Uterus (tissue), 4 donors: ENCODE data around the gene ZFYVE28. TPM values are rescaled to one million over a fixed set of nuclear protein-coding genes. Genes with fewer than 3 reads are reported as not detected.

Experiments
- DNase-seq, 2 donors: peaks; one replicate each; pipeline ENCODE4 v3.0.0-alpha.2; 2019 to 2020
- H3K27ac ChIP-seq, 2 donors: fragments of 200-600 bp; sonication (generic); 1 replicate in 1 of 2; 2 replicates in 1 of 2; pipeline ENCODE4 v1.5.1; 2016 to 2018
- H3K27me3 ChIP-seq, 2 donors: fragments of 200-600 bp; sonication (generic); one replicate each; pipeline ENCODE4 v1.5.1; 2018 to 2019; ENCODE audit warnings: control low read depth in 1 of 2
- H3K36me3 ChIP-seq, 2 donors: fragments of 200-600 bp; sonication (generic); one replicate each; pipeline ENCODE4 v1.5.1; 2019; ENCODE audit warnings: control low read depth in 1 of 2
- H3K4me1 ChIP-seq, 2 donors: fragments of 200-600 bp; sonication (generic); one replicate each; pipeline ENCODE4 v1.5.1; 2018 to 2019; ENCODE audit warnings: control low read depth in 1 of 2
- H3K4me3 ChIP-seq, 2 donors: fragments of 200-600 bp; sonication (generic); 1 replicate in 1 of 2; 2 replicates in 1 of 2; pipeline ENCODE4 v1.5.1; 2018 to 2019; ENCODE audit warnings: mild to moderate bottlenecking in 1 of 2
- H3K9me3 ChIP-seq, 2 donors: fragments of 200-600 bp; sonication (generic); one replicate each; pipeline ENCODE4 v1.5.1; 2019; ENCODE audit warnings: control low read depth in 1 of 2
- POLR2A ChIP-seq, 2 donors: fragments of 450-650 bp; IDR thresholded peaks; one replicate each; pipeline ENCODE4 v1.6.1; 2016; ENCODE audit warnings: antibody characterized with exemption in 2 of 2, mild to moderate bottlenecking in 1 of 2, moderate library complexity in 1 of 2
- intact Hi-C: fragments of 100-400 bp; cut with DNase I; formaldehyde crosslinking; loops from one replicate; pipeline ENCODE4 v1.15.1; 2023; ENCODE audit warnings: low total_unique reads
- total RNA-seq, 4 donors: library from RNA; depleted of rRNA in 3 of 4; stranded (reverse); fragments of >200 nt in 3 of 4; gene quantifications; one replicate each; pipeline versions ENCODE4 v1.1.0 to v1.2.4, GENCODE V29; 2014 to 2023
- TF ChIP-seq, protein P1 (sequence below), 4 experiments: fragments of 200-600 bp in 2 of 4; fragments of 450-650 bp in 2 of 4; sonication (generic) in 2 of 4; IDR thresholded peaks; one replicate each; pipeline ENCODE4 v1.5.1; 2016 to 2019; ENCODE audit warnings: antibody characterized with exemption in 4 of 4, mild to moderate bottlenecking in 2 of 4, moderate library complexity in 1 of 4
- donor health status: DM: yes; HTN: yes; CAD: no.

The ZFYVE28 gene
- total RNA-seq, 4 donors from 2014 or later, result 5.4 to 16.7 (median 13.4) TPM

DNA sequence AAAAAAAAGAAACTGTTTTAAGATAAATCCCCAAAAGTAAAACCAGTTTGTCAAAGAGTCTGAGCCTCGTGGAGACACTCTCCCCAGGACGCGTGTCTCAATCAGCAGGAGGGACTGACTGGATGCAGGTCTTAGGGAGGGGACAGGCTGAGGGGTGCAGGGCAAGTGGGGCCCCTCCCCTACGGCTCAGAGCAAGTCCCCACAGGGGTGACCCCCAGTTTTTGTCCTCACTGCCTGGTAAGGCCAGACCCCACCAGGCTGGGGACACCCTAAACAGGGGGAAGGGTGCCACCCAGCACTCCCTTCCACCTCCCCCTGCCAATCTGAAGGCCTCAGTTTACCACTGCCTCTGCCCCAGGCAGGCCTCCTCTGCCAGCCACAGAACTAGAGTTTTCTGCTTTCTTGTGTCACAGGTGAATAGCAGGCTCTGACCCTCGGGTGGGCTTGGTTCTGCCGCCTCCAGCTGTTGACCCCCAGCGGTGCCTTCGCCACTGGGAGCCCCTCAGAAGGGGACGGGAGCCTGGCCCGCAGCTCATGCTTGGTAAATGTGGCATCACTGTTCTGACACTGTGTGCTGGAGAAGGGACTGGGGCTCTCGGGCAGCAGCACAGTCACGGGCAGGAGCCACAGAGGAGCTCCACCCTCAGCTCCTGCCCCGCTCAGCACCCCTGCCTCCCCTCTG, 86.8 kb downstream of the ZFYVE28 start:
- Histone ChIP-seq H3K9me3 (peaks cover 0 to 10% of the 10 kb centered on the region in 2 donors), H3K36me3 (no peaks in the 10 kb centered on the region), H3K4me1 (no peaks in the 10 kb centered on the region), H3K4me3 (no peak overlapping the region), H3K27me3 (no peaks in the 10 kb centered on the region), H3K27ac (no peak overlapping the region)
- no peak for DNase-seq
- TF ChIP-seq POLR2A (IDR thresholded peaks at IDR 0.05), result no peak
- TF ChIP-seq, protein P1, sequence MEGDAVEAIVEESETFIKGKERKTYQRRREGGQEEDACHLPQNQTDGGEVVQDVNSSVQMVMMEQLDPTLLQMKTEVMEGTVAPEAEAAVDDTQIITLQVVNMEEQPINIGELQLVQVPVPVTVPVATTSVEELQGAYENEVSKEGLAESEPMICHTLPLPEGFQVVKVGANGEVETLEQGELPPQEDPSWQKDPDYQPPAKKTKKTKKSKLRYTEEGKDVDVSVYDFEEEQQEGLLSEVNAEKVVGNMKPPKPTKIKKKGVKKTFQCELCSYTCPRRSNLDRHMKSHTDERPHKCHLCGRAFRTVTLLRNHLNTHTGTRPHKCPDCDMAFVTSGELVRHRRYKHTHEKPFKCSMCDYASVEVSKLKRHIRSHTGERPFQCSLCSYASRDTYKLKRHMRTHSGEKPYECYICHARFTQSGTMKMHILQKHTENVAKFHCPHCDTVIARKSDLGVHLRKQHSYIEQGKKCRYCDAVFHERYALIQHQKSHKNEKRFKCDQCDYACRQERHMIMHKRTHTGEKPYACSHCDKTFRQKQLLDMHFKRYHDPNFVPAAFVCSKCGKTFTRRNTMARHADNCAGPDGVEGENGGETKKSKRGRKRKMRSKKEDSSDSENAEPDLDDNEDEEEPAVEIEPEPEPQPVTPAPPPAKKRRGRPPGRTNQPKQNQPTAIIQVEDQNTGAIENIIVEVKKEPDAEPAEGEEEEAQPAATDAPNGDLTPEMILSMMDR (IDR thresholded peaks at IDR 0.05), result no peak
- intact Hi-C loops, result no loop called here

GRCh38 chr4:2331043-2331420, 87.4 kb downstream of the ZFYVE28 start:
- no peaks in the 10 kb centered on the region for H3K27me3 ChIP-seq
- intact Hi-C loops, result no loop called here
- no peaks in the 10 kb centered on the region for H3K4me1 ChIP-seq
- peaks cover 0 to 10% of the 10 kb centered on the region in 2 donors for H3K9me3 ChIP-seq
- TF ChIP-seq POLR2A (IDR thresholded peaks at IDR 0.05), result no peak
- TF ChIP-seq, protein P1 (IDR thresholded peaks at IDR 0.05), result no peak
- H3K4me3 ChIP-seq, result no peak overlapping the region
- no peaks in the 10 kb centered on the region for H3K36me3 ChIP-seq
- DNase-seq, result no peak
- no peak overlapping the region for H3K27ac ChIP-seq

- Histone ChIP-seq H3K27me3 (no peaks in the 10 kb centered on the region), H3K36me3 (no peaks in the 10 kb centered on the region), H3K27ac (no peak overlapping the region), H3K4me1 (no peaks in the 10 kb centered on the region), H3K4me3 (no peak overlapping the region), H3K9me3 (peaks cover 0 to 10% of the 10 kb centered on the region in 2 donors)
- DNase-seq, result no peak
- intact Hi-C loops, result no loop called here
- TF ChIP-seq, protein P1 (IDR thresholded peaks at IDR 0.05), result no peak
- TF ChIP-seq POLR2A (IDR thresholded peaks at IDR 0.05), result no peak
Observed at GRCh38 chr4:2330091-2331042, 88.1 kb downstream of the ZFYVE28 start.

DNA sequence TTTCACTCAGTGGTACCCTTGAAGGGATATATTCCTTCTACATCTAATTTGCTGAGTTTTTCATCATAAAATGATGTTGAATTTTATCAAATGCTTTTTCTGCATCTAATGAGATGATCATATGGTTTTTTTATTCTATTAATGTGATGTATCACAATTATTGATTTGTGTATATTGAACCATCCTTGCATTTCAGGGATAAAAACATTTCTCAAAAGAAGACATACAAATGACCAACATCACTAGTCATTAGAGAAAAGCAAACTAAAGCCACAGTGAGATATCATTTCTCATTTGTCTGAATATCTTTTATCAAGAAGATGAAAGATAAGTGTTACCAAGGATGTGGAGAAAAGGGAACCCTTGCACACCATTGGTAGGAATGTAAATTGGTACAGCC, 90.9 kb downstream of the ZFYVE28 start:
- Histone ChIP-seq H3K9me3 (peaks cover 0 to 10% of the 10 kb centered on the region in 2 donors), H3K4me1 (no peaks in the 10 kb centered on the region), H3K36me3 (no peaks in the 10 kb centered on the region), H3K27ac (no peak overlapping the region), H3K4me3 (no peak overlapping the region), H3K27me3 (no peaks in the 10 kb centered on the region)
- no peak for DNase-seq
- no peak for TF ChIP-seq POLR2A (IDR thresholded peaks at IDR 0.05)
- TF ChIP-seq, protein P1 (IDR thresholded peaks at IDR 0.05), result no peak
- intact Hi-C loops, result no loop called here

DNA sequence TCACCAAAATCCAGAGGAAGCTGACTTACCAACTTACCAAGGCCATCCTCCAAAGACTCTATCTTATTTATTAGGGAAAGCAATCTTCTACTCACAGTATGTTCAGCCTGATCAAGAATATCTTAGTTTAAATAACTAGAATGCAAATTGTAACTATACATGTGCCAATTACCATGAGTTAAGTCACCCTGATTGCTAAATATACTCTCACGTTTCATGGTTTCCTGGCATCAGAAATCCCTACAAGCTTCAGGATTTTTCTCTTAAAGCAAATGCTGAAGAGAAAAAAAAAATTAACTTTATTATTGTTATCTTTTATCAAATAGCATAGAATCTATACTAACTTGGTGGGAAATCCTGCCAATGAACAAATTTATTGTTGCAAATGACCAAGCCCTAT, 93.6 kb downstream of the ZFYVE28 start:
- H3K27me3 ChIP-seq, result no peaks in the 10 kb centered on the region
- H3K4me3 ChIP-seq, result no peak overlapping the region
- no peaks in the 10 kb centered on the region for H3K36me3 ChIP-seq
- peaks cover 0 to 10% of the 10 kb centered on the region in 2 donors for H3K9me3 ChIP-seq
- intact Hi-C loops, result no loop called here
- TF ChIP-seq POLR2A (IDR thresholded peaks at IDR 0.05), result no peak
- TF ChIP-seq, protein P1 (IDR thresholded peaks at IDR 0.05), result no peak
- no peak for DNase-seq
- H3K4me1 ChIP-seq, result no peaks in the 10 kb centered on the region
- H3K27ac ChIP-seq, result no peak overlapping the region
